ENCODE results near the gene MRPS6. TPM values are rescaled to one million over a fixed set of nuclear protein-coding genes. Genes with fewer than 3 reads are reported as not detected.

MRPS6 gene
- total RNA-seq, 1 donor from 2014 or later: 61.9 TPM

- Histone ChIP-seq H3K9me3 (replicated peaks) (no peaks in the 10 kb centered on the region), H3K4me1 (peaks cover 29% of the 10 kb centered on the region), H3K4me3 (no peak overlapping the region), H3K36me3 (peaks cover 22% of the 10 kb centered on the region), H3K27ac (replicated peaks) (no peak overlapping the region), H3K27me3 (ENCODE audit: low read depth) (no peaks in the 10 kb centered on the region)
- DNase-seq: no peak
- TF ChIP-seq, protein P1, sequence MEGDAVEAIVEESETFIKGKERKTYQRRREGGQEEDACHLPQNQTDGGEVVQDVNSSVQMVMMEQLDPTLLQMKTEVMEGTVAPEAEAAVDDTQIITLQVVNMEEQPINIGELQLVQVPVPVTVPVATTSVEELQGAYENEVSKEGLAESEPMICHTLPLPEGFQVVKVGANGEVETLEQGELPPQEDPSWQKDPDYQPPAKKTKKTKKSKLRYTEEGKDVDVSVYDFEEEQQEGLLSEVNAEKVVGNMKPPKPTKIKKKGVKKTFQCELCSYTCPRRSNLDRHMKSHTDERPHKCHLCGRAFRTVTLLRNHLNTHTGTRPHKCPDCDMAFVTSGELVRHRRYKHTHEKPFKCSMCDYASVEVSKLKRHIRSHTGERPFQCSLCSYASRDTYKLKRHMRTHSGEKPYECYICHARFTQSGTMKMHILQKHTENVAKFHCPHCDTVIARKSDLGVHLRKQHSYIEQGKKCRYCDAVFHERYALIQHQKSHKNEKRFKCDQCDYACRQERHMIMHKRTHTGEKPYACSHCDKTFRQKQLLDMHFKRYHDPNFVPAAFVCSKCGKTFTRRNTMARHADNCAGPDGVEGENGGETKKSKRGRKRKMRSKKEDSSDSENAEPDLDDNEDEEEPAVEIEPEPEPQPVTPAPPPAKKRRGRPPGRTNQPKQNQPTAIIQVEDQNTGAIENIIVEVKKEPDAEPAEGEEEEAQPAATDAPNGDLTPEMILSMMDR (IDR thresholded peaks at IDR 0.05; ENCODE audit: borderline replicate concordance): no peak
- intact Hi-C loops (cut with micrococcal nuclease): no loop called here
Observed at GRCh38 chr21:34093083-34093482, 19.7 kb downstream of the MRPS6 start.

DNA sequence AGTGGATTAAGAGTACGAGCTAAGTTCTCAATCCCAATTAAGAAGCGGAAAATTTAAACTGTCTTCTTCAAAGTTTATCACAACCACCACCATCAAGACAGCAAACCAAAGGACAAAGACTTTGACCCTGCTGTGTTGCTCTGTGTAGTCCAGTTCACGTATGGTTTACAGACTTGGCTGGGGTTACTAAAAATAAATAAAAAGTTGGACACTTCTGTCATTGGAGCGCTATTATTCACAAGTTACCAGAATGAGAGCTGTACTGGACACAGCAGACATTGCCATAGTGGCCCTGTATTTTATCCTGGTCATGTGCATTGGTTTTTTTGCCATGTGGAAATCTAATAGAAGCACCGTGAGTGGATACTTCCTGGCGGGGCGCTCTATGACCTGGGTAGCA lies 21.6 kb downstream of the MRPS6 start:
- TF ChIP-seq, protein P1 (IDR thresholded peaks at IDR 0.05; ENCODE audit: borderline replicate concordance): no peak
- DNase-seq: no peak
- Histone ChIP-seq H3K4me1 (peaks cover 35% of the 10 kb centered on the region), H3K9me3 (replicated peaks) (no peaks in the 10 kb centered on the region), H3K27me3 (ENCODE audit: low read depth) (no peaks in the 10 kb centered on the region), H3K36me3 (peaks cover 22% of the 10 kb centered on the region), H3K27ac (replicated peaks) (no peak overlapping the region), H3K4me3 (no peak overlapping the region)
- intact Hi-C loops (cut with micrococcal nuclease): no loop called here

GRCh38 chr21:34097442-34097841 lies 24.1 kb downstream of the MRPS6 start:
- H3K27ac ChIP-seq (replicated peaks): no peak overlapping the region
- no peaks in the 10 kb centered on the region for H3K27me3 ChIP-seq (ENCODE audit: low read depth)
- intact Hi-C loops (cut with micrococcal nuclease): no loop called here
- TF ChIP-seq, protein P1 (IDR thresholded peaks at IDR 0.05; ENCODE audit: borderline replicate concordance): no peak
- peaks cover 22% of the 10 kb centered on the region for H3K36me3 ChIP-seq
- H3K4me3 ChIP-seq: no peak overlapping the region
- no peaks in the 10 kb centered on the region for H3K9me3 ChIP-seq (replicated peaks)
- no peak for DNase-seq
- H3K4me1 ChIP-seq: peaks cover 41% of the 10 kb centered on the region

GRCh38 chr21:34100337-34100736 lies 27.0 kb downstream of the MRPS6 start:
- Histone ChIP-seq H3K27me3 (ENCODE audit: low read depth) (no peaks in the 10 kb centered on the region), H3K9me3 (replicated peaks) (no peaks in the 10 kb centered on the region), H3K27ac (replicated peaks) (no peak overlapping the region), H3K4me3 (no peak overlapping the region), H3K4me1 (peaks cover 41% of the 10 kb centered on the region), H3K36me3 (peaks cover 15% of the 10 kb centered on the region)
- DNase-seq: no peak
- intact Hi-C loops (cut with micrococcal nuclease): no loop called here
- TF ChIP-seq, protein P1 (IDR thresholded peaks at IDR 0.05; ENCODE audit: borderline replicate concordance): no peak

GRCh38 chr21:34100790-34101189 lies 27.4 kb downstream of the MRPS6 start:
- Histone ChIP-seq H3K36me3 (peaks cover 10% of the 10 kb centered on the region), H3K4me3 (no peak overlapping the region), H3K9me3 (replicated peaks) (no peaks in the 10 kb centered on the region), H3K27me3 (ENCODE audit: low read depth) (no peaks in the 10 kb centered on the region), H3K4me1 (peaks cover 40% of the 10 kb centered on the region), H3K27ac (replicated peaks) (no peak overlapping the region)
- TF ChIP-seq, protein P1 (IDR thresholded peaks at IDR 0.05; ENCODE audit: borderline replicate concordance): no peak
- DNase-seq: no peak
- intact Hi-C loops (cut with micrococcal nuclease): no loop called here
